Measurements from ENCODE around the gene KRT15.

DNA sequence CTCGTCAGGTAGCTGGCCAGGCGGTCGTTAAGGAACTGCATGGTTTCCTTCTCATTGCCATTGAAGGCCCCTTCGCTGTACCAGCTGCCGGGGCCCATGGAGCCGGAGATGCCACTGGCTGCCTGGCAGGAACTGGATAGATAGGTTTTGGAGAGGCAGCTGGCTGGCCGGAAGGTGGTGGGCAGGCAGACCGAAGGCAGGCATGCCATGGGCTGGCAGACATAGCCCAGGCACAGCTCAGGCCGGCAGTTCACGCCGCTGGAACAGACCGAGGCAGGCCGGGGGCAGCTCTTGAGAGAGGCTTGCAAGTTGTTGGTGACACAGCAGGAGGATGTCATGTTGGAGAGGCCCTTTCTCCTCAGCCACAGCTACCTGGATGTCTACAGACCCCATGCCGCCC lies 51.7 kb downstream of the KRT15 start, which contains the start of gene KRT32:
- TF ChIP-seq, protein P1, sequence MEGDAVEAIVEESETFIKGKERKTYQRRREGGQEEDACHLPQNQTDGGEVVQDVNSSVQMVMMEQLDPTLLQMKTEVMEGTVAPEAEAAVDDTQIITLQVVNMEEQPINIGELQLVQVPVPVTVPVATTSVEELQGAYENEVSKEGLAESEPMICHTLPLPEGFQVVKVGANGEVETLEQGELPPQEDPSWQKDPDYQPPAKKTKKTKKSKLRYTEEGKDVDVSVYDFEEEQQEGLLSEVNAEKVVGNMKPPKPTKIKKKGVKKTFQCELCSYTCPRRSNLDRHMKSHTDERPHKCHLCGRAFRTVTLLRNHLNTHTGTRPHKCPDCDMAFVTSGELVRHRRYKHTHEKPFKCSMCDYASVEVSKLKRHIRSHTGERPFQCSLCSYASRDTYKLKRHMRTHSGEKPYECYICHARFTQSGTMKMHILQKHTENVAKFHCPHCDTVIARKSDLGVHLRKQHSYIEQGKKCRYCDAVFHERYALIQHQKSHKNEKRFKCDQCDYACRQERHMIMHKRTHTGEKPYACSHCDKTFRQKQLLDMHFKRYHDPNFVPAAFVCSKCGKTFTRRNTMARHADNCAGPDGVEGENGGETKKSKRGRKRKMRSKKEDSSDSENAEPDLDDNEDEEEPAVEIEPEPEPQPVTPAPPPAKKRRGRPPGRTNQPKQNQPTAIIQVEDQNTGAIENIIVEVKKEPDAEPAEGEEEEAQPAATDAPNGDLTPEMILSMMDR (IDR thresholded peaks at IDR 0.05): no peak
- no peak for TF ChIP-seq POLR2A (IDR thresholded peaks at IDR 0.05)

All from lower leg skin (tissue), 3 donors.